SK-N-SH treated with all-trans-retinoic acid at 6 μM for 48 hours (cell line): Measurements from ENCODE around the gene AP2M1.

ENCODE experiments used
- ATAC-seq: fragments of 200-7000 bp; cut with Tn5 transposase; 3 replicates; pipeline ENCODE4 v1.9.1; 2020; ENCODE audit warnings: mild to moderate bottlenecking, moderate library complexity
- ARNTL ChIP-seq: fragments of 450-650 bp; formaldehyde crosslinking; IDR thresholded peaks from 2 replicates; pipeline ENCODE4 v1.5.0; 2020; ENCODE audit warnings: low read depth, mild to moderate bottlenecking, moderate library complexity, borderline replicate concordance
- BACH2 ChIP-seq: fragments of 250-450 bp; sonication (Bioruptor Pico); IDR thresholded peaks from 2 replicates; pipeline ENCODE4 v1.9.0; 2021; ENCODE audit warnings: mild to moderate bottlenecking, borderline replicate concordance
- CSDC2 ChIP-seq: fragments of 250-450 bp; sonication (Bioruptor Pico); IDR thresholded peaks from 2 replicates; pipeline ENCODE4 v1.5.0; 2020; ENCODE audit warnings: mild to moderate bottlenecking, moderate library complexity
- ESRRG ChIP-seq: fragments of 250-450 bp; sonication (Bioruptor Pico); IDR thresholded peaks from 2 replicates; pipeline ENCODE4 v1.6.1; 2021; ENCODE audit warnings: mild to moderate bottlenecking
- GLIS3 ChIP-seq: fragments of 250-450 bp; sonication (Bioruptor Pico); IDR thresholded peaks from 2 replicates; pipeline ENCODE4 v1.5.0; 2020; ENCODE audit warnings: mild to moderate bottlenecking, moderate library complexity
- ISL1 ChIP-seq: fragments of 250-450 bp; sonication (Bioruptor Pico); IDR thresholded peaks from 2 replicates; pipeline ENCODE4 v2.1.2; 2022; ENCODE audit warnings: mild to moderate bottlenecking, moderate library complexity
- OSR1 ChIP-seq: fragments of 250-450 bp; sonication (Bioruptor Pico); IDR thresholded peaks from 2 replicates; pipeline ENCODE4 v1.8.0; 2022; ENCODE audit warnings: moderate library complexity, mild to moderate bottlenecking, inconsistent platforms
- PPARA ChIP-seq: fragments of 250-450 bp; sonication (Bioruptor Pico); IDR thresholded peaks from 2 replicates; pipeline ENCODE4 v1.5.0; 2020; ENCODE audit warnings: mild to moderate bottlenecking, borderline replicate concordance
- RARB ChIP-seq: fragments of 250-450 bp; sonication (Bioruptor Pico); IDR thresholded peaks from 2 replicates; pipeline ENCODE4 v1.8.0; 2021; ENCODE audit warnings: mild to moderate bottlenecking, moderate library complexity
- SNAI2 ChIP-seq: fragments of 250-450 bp; sonication (Bioruptor Pico); IDR thresholded peaks from 2 replicates; pipeline ENCODE4 v1.5.0; 2020; ENCODE audit warnings: mild to moderate bottlenecking, moderate library complexity
- TCF4 ChIP-seq: fragments of 250-450 bp; sonication (Bioruptor Pico); IDR thresholded peaks from 2 replicates; pipeline ENCODE4 v1.8.0; 2021; ENCODE audit warnings: mild to moderate bottlenecking, moderate library complexity, borderline replicate concordance
- ZFP3 ChIP-seq: fragments of 250-450 bp; sonication (Bioruptor Pico); IDR thresholded peaks from 2 replicates; pipeline ENCODE4 v1.5.0; 2020; ENCODE audit warnings: mild to moderate bottlenecking, moderate library complexity
- ZFP30 ChIP-seq: fragments of 450-650 bp; formaldehyde crosslinking; IDR thresholded peaks from 2 replicates; pipeline ENCODE4 v1.5.0; 2022; ENCODE audit warnings: mild to moderate bottlenecking, moderate library complexity
- ZNF565 ChIP-seq: fragments of 450-650 bp; formaldehyde crosslinking; conservative IDR thresholded peaks from 2 replicates; pipeline ENCODE4 v1.5.0; 2020; ENCODE audit warnings: low read depth, mild to moderate bottlenecking, moderate library complexity
- ZNF70 ChIP-seq: fragments of 450-650 bp; formaldehyde crosslinking; IDR thresholded peaks from 2 replicates; pipeline ENCODE4 v1.5.0; 2020; ENCODE audit warnings: mild to moderate bottlenecking, moderate library complexity
- ZNF8 ChIP-seq: fragments of 450-650 bp; formaldehyde crosslinking; IDR thresholded peaks from 2 replicates; pipeline ENCODE4 v1.5.0; 2020; ENCODE audit warnings: mild to moderate bottlenecking, moderate library complexity
- TF ChIP-seq, protein P1 (sequence below): fragments of 250-450 bp; sonication (Bioruptor Pico); IDR thresholded peaks from 2 replicates; pipeline ENCODE4 v1.8.0; 2021; ENCODE audit warnings: low read depth, mild to moderate bottlenecking, moderate library complexity, borderline replicate concordance
- TF ChIP-seq, protein P2 (sequence below): fragments of 250-450 bp; sonication (Bioruptor Pico); IDR thresholded peaks from 2 replicates; pipeline ENCODE4 v1.5.1; 2021; ENCODE audit warnings: mild to moderate bottlenecking, moderate library complexity
- TF ChIP-seq, protein P3 (sequence below): fragments of 250-450 bp; sonication (Bioruptor Pico); IDR thresholded peaks from 2 replicates; pipeline ENCODE4 v1.5.1; 2020; ENCODE audit warnings: low read depth, mild to moderate bottlenecking, moderate library complexity
- TF ChIP-seq, protein P4 (sequence below): fragments of 250-450 bp; sonication (Bioruptor Pico); IDR thresholded peaks from 2 replicates; pipeline ENCODE4 v1.8.0; 2020; ENCODE audit warnings: mild to moderate bottlenecking, moderate library complexity, borderline replicate concordance
- TF ChIP-seq, protein P5 (sequence below): fragments of 250-450 bp; sonication (Bioruptor Pico); IDR thresholded peaks from 2 replicates; pipeline ENCODE4 v1.5.0; 2020; ENCODE audit warnings: mild to moderate bottlenecking, moderate library complexity

The AP2M1 gene

DNA sequence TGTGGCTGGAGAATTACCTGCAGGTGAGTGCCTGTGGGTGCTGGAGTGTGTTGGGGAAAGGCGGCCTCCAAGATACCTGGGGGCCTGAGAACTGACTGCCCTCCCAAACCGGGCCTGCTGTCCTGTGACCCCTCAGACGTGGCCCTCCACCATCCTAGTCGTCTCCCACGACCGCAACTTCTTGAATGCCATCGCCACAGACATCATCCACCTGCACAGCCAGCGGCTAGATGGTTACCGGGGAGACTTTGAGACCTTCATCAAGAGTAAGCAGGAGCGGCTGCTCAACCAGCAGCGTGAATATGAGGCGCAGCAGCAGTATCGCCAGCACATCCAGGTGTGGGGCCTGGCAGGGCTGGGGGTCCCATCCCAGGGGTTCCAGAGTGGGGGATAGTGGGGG, 14.8 kb downstream of the AP2M1 start:
- no peak for ATAC-seq
- TF ChIP-seq, protein P1, sequence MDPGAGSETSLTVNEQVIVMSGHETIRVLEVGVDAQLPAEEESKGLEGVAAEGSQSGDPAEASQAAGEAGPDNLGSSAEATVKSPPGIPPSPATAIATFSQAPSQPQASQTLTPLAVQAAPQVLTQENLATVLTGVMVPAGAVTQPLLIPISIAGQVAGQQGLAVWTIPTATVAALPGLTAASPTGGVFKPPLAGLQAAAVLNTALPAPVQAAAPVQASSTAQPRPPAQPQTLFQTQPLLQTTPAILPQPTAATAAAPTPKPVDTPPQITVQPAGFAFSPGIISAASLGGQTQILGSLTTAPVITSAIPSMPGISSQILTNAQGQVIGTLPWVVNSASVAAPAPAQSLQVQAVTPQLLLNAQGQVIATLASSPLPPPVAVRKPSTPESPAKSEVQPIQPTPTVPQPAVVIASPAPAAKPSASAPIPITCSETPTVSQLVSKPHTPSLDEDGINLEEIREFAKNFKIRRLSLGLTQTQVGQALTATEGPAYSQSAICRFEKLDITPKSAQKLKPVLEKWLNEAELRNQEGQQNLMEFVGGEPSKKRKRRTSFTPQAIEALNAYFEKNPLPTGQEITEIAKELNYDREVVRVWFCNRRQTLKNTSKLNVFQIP (CRISPR knock-in tag) = no peak
- TF ChIP-seq, protein P2, sequence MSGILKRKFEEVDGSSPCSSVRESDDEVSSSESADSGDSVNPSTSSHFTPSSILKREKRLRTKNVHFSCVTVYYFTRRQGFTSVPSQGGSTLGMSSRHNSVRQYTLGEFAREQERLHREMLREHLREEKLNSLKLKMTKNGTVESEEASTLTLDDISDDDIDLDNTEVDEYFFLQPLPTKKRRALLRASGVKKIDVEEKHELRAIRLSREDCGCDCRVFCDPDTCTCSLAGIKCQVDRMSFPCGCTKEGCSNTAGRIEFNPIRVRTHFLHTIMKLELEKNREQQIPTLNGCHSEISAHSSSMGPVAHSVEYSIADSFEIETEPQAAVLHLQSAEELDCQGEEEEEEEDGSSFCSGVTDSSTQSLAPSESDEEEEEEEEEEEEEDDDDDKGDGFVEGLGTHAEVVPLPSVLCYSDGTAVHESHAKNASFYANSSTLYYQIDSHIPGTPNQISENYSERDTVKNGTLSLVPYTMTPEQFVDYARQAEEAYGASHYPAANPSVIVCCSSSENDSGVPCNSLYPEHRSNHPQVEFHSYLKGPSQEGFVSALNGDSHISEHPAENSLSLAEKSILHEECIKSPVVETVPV = no peak
- TF ChIP-seq RARB (no peak), ZNF70 (no peak), ZNF8 (CRISPR knock-in tag) (no peak), PPARA (CRISPR knock-in tag) (no peak), ZFP3 (no peak), OSR1 (no peak), TCF4 (no peak), ESRRG (CRISPR knock-in tag) (no peak), ZNF565 (CRISPR knock-in tag) (no peak), SNAI2 (no peak), BACH2 (CRISPR knock-in tag) (no peak), CSDC2 (CRISPR knock-in tag) (no peak), ARNTL (no peak)
- TF ChIP-seq, protein P3, sequence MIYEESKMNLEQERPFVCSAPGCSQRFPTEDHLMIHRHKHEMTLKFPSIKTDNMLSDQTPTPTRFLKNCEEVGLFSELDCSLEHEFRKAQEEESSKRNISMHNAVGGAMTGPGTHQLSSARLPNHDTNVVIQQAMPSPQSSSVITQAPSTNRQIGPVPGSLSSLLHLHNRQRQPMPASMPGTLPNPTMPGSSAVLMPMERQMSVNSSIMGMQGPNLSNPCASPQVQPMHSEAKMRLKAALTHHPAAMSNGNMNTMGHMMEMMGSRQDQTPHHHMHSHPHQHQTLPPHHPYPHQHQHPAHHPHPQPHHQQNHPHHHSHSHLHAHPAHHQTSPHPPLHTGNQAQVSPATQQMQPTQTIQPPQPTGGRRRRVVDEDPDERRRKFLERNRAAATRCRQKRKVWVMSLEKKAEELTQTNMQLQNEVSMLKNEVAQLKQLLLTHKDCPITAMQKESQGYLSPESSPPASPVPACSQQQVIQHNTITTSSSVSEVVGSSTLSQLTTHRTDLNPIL (CRISPR knock-in tag) = no peak
- TF ChIP-seq, all 23 proteins: peak for 0

DNA sequence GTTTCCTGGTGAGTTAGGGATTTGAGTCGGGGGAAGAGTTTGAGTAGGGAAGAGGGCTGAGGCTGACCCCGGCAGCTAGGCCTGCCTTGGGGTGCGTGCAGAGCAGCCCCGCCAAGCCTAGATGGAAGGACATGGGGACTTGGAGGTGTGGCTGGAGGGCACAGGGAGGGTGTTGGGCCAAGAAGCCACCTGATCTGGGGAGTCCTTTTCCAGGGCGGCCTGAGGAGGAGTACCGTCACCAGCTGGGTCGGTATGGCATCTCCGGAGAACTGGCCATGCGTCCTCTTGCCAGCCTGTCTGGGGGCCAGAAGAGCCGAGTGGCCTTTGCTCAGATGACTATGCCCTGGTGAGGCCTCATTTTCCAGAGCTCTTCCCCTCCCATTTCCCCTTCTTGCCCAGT, 18.2 kb downstream of the AP2M1 start:
- ATAC-seq = no peak
- TF ChIP-seq ZFP3 (no peak), GLIS3 (CRISPR knock-in tag) (no peak), ZFP30 (CRISPR knock-in tag) (no peak), ISL1 (CRISPR knock-in tag) (no peak), ZNF8 (CRISPR knock-in tag) (no peak), TCF4 (no peak), ZNF565 (CRISPR knock-in tag) (no peak), BACH2 (CRISPR knock-in tag) (no peak), SNAI2 (no peak)
- TF ChIP-seq, protein P2 = no peak
- TF ChIP-seq, protein P4, sequence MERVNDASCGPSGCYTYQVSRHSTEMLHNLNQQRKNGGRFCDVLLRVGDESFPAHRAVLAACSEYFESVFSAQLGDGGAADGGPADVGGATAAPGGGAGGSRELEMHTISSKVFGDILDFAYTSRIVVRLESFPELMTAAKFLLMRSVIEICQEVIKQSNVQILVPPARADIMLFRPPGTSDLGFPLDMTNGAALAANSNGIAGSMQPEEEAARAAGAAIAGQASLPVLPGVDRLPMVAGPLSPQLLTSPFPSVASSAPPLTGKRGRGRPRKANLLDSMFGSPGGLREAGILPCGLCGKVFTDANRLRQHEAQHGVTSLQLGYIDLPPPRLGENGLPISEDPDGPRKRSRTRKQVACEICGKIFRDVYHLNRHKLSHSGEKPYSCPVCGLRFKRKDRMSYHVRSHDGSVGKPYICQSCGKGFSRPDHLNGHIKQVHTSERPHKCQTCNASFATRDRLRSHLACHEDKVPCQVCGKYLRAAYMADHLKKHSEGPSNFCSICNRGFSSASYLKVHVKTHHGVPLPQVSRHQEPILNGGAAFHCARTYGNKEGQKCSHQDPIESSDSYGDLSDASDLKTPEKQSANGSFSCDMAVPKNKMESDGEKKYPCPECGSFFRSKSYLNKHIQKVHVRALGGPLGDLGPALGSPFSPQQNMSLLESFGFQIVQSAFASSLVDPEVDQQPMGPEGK (CRISPR knock-in tag) = no peak
- TF ChIP-seq, protein P5, sequence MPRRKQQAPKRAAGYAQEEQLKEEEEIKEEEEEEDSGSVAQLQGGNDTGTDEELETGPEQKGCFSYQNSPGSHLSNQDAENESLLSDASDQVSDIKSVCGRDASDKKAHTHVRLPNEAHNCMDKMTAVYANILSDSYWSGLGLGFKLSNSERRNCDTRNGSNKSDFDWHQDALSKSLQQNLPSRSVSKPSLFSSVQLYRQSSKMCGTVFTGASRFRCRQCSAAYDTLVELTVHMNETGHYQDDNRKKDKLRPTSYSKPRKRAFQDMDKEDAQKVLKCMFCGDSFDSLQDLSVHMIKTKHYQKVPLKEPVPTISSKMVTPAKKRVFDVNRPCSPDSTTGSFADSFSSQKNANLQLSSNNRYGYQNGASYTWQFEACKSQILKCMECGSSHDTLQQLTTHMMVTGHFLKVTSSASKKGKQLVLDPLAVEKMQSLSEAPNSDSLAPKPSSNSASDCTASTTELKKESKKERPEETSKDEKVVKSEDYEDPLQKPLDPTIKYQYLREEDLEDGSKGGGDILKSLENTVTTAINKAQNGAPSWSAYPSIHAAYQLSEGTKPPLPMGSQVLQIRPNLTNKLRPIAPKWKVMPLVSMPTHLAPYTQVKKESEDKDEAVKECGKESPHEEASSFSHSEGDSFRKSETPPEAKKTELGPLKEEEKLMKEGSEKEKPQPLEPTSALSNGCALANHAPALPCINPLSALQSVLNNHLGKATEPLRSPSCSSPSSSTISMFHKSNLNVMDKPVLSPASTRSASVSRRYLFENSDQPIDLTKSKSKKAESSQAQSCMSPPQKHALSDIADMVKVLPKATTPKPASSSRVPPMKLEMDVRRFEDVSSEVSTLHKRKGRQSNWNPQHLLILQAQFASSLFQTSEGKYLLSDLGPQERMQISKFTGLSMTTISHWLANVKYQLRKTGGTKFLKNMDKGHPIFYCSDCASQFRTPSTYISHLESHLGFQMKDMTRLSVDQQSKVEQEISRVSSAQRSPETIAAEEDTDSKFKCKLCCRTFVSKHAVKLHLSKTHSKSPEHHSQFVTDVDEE (CRISPR knock-in tag) = no peak
- TF ChIP-seq, all 23 proteins: peak for 0
